Measurements from ENCODE around the gene UNC13D. TPM values are rescaled to one million over a fixed set of nuclear protein-coding genes. Genes with fewer than 3 reads are reported as not detected.
"Not testable (repeated sequence)": the region's sequence is repeated elsewhere in the genome, so short reads cannot be mapped to it uniquely, and the experiment has no call there.

Gene UNC13D
- total RNA-seq, 1 donor from 2014 or later, result 3.1 TPM

DNA sequence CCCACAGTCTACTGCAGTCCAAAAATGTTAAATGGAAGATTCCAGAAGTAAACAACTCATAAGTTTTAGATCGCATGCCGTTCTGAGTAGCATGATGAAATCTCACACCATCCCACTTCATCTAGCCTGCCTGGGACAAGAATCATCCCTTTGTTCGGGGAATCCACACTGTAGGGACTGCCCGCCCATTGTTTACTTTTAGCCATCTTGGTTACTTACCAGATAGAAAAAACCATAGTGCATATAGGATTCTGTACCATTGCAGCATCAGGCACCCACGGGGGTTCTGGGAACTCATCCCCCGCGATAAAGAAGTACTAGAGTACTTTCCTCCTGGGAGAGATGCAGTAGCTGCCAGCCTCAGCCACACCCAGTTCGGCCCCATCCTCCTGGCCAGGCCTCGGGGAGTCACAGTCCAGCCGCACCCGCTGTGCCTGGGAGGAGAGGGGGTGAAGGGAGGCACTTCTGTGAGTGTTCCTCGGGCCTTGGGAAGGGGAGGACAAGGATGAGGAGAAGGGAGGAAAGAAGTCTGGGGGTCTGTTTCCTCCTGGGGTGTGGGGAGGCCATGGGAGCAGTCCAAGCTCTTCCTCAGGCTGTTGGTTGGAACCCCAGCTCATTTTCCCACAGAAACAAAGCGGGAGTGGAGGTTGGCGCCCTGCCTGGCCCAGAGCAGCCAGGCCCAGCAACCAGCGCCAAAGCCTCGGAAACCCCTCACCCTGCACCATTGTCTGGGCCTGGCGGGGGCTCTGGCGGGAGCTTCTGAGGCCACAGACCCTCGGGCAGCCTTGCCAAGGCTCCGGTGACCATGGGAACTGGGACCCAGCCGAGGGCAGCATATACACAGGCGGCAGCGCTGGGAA lies 25.3 kb upstream of the UNC13D start:
- Mint-ChIP-seq H3K9me3 (no peaks in the 10 kb centered on the region), H3K4me3 (no peak overlapping the region), H3K36me3 (ENCODE audit: low read depth) (no peaks in the 10 kb centered on the region), H3K27me3 (ENCODE audit: low read depth) (peaks cover 5% of the 10 kb centered on the region), H3K27ac (ENCODE audit: unreplicated experiment) (peak overlapping the region; percentile 91), H3K4me1 (peaks cover 22% of the 10 kb centered on the region)
- TF ChIP-seq, protein P1, sequence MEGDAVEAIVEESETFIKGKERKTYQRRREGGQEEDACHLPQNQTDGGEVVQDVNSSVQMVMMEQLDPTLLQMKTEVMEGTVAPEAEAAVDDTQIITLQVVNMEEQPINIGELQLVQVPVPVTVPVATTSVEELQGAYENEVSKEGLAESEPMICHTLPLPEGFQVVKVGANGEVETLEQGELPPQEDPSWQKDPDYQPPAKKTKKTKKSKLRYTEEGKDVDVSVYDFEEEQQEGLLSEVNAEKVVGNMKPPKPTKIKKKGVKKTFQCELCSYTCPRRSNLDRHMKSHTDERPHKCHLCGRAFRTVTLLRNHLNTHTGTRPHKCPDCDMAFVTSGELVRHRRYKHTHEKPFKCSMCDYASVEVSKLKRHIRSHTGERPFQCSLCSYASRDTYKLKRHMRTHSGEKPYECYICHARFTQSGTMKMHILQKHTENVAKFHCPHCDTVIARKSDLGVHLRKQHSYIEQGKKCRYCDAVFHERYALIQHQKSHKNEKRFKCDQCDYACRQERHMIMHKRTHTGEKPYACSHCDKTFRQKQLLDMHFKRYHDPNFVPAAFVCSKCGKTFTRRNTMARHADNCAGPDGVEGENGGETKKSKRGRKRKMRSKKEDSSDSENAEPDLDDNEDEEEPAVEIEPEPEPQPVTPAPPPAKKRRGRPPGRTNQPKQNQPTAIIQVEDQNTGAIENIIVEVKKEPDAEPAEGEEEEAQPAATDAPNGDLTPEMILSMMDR (conservative IDR thresholded peaks at IDR 0.05), result no peak
- no peak for DNase-seq (ENCODE audit: low read depth, low spot score)

DNA sequence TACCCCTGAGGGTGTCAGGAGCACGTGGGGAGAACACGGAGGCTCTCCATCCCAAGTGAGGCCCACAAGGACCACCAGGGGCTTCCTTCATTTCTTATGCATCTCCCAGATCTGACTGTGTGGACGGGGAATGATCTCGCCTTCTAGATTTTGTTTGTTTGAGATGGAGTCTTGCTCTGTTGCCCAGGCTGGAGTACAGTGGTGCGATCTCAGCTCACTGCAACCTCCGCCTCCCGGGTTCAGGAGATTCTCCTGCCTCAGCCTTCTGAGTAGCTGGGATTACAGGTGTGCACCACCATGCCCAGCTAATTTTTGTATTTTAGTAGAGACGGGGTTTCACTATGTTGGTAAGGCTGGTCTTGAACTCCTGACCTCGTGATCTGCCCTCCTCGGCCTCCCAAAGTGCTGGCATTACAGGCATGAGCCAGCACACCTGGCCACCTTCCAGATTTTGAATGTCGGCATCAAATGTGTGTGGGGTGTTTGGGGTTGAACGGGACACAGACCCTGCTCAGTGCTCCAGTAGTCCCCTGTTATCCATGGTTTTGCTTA lies 24.6 kb upstream of the UNC13D start:
- H3K27ac Mint-ChIP-seq (ENCODE audit: unreplicated experiment); H3K9me3 Mint-ChIP-seq; H3K36me3 Mint-ChIP-seq (ENCODE audit: low read depth): not testable (repeated sequence)

DNA sequence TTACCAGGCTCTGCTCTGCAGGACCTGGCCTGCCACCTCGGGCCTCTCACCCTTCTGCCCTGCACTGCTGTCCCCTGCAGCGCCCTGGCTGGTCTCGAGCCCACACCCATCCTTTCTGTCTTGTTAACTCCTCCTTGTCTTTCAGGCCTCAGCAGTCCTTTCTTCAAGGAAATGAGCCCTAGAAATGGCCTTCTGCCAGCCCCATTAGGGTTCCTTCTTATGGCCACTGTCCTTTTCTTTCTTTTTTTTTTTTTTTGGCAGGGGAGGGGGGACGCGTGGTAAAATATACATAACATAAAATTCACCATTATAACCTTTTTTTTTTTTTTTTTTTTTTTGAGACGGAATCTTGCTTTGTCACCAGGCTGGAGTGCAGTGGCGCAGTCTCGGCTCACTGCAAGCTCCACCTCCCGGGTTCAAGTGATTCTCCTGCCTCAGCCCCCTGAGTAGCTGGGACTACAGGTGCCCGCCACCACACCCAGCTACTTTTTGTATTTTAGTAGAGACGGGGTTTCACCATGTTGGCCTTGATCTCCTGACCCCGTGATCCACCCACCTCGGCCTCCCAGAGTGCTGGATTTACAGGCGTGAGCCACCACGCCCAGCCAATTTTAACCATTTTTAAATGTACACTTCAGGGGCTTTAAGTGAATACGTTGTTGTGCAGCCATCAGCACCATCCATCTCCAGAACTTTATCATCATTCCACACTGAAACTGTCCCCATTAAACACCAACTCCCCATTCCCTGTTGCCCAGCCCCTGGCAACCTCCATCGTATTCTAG lies 21.4 kb upstream of the UNC13D start:
- not testable (repeated sequence) for H3K27me3 Mint-ChIP-seq (ENCODE audit: low read depth); H3K36me3 Mint-ChIP-seq (ENCODE audit: low read depth); H3K4me3 Mint-ChIP-seq; H3K9me3 Mint-ChIP-seq; DNase-seq (ENCODE audit: low read depth, low spot score); H3K27ac Mint-ChIP-seq (ENCODE audit: unreplicated experiment)
- H3K4me1 Mint-ChIP-seq, result peaks cover 12% of the 10 kb centered on the region

More for the DNA sequence above, 24.6 kb upstream of the UNC13D start:
- peaks cover 22% of the 10 kb centered on the region for H3K4me1 Mint-ChIP-seq
- H3K27me3 Mint-ChIP-seq (ENCODE audit: low read depth); DNase-seq (ENCODE audit: low read depth, low spot score); H3K4me3 Mint-ChIP-seq: not testable (repeated sequence)

DNA sequence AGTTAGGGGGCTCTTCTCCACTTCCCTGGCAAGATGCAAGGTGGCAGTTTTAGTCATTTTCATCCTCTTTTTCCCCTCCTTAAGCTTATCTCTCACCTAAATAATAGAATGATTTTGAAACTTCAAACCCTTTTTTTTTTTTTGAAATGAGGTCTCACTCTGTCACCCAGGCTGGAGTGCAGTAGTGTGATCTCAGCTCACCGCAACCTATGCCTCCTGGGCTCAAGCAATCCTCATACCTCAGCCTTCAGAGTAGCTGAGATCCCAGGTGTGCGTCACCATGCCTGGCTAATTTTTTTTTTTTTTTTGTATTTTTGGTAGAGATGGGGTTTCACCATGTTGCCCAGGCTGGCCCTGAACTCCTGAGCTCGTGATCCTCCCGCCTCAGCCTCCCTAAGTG lies 20.7 kb upstream of the UNC13D start:
- not testable (repeated sequence) for H3K9me3 Mint-ChIP-seq; DNase-seq (ENCODE audit: low read depth, low spot score); H3K36me3 Mint-ChIP-seq (ENCODE audit: low read depth); H3K4me3 Mint-ChIP-seq; H3K27me3 Mint-ChIP-seq (ENCODE audit: low read depth); H3K27ac Mint-ChIP-seq (ENCODE audit: unreplicated experiment)
- H3K4me1 Mint-ChIP-seq, result peaks cover 11% of the 10 kb centered on the region

DNA sequence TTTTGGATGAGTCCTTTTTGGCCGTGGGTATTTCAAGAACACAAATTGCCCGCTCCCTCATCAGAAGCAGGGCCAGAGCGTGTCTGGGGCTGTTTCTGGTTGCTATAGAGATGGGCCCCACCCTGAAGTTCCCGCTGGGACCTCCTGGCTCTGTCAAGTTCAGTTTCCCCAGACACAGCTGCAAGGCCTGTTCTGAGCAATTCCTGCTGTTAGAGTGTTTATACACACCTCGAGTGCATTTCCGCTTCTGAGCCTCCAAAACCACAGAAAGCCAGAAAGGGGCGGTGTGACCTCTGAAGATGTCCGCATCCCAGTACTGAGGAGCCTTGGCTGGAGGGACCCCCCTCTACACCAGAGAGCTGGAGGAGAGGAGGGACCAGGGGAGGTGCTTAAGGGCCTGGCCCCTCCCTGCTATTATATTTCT lies 20.3 kb upstream of the UNC13D start:
- Mint-ChIP-seq H3K4me3 (no peak overlapping the region), H3K36me3 (ENCODE audit: low read depth) (no peaks in the 10 kb centered on the region), H3K27me3 (ENCODE audit: low read depth) (no peaks in the 10 kb centered on the region), H3K9me3 (no peaks in the 10 kb centered on the region), H3K27ac (ENCODE audit: unreplicated experiment) (no peak overlapping the region), H3K4me1 (peaks cover 8% of the 10 kb centered on the region)
- TF ChIP-seq, protein P1 (conservative IDR thresholded peaks at IDR 0.05), result no peak
- DNase-seq (ENCODE audit: low read depth, low spot score), result no peak

DNA sequence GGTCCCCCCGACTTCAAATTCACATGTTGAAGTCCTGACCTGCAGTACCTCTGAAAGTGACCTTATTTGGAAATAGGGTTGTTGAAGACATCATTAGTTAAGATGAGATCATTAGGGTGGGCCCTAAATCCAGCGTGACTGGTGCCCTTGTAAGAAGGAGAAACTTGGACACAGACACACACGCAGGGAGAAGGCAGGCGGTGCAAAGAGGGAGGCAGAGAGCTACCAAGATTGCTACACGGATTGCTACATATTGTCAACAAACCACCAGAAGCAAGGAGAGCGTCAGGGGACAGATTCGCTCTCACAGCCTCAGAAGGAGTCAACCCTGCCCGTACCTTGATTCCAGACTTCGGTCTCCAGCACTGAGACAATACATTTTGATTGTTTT lies 17.7 kb upstream of the UNC13D start:
- Mint-ChIP-seq H3K4me1 (no peaks in the 10 kb centered on the region), H3K27ac (ENCODE audit: unreplicated experiment) (no peak overlapping the region), H3K9me3 (no peaks in the 10 kb centered on the region), H3K27me3 (ENCODE audit: low read depth) (no peaks in the 10 kb centered on the region), H3K4me3 (no peak overlapping the region), H3K36me3 (ENCODE audit: low read depth) (no peaks in the 10 kb centered on the region)
- TF ChIP-seq, protein P1 (conservative IDR thresholded peaks at IDR 0.05), result no peak
- no peak for DNase-seq (ENCODE audit: low read depth, low spot score)

DNA sequence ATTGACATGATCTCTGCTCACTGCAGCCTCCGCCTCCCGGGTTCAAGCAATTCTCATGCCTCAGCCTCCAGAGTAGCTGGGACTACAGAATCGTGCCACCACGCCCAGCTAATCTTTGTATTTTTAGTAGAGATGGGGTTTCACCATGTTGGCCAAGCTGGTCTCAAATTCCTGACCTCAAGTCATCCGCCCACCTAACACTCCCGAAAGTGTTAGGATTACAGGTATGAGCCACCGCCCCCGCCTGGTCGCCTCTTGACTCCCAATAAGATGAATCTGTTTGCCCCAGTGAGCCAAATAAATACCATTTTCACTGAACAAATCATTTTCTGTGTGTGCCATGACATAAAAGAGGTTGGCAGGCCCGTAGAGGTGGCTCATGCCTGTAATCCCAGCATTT lies 15.2 kb upstream of the UNC13D start:
- H3K27me3 Mint-ChIP-seq (ENCODE audit: low read depth); H3K27ac Mint-ChIP-seq (ENCODE audit: unreplicated experiment); H3K4me3 Mint-ChIP-seq; DNase-seq (ENCODE audit: low read depth, low spot score); H3K36me3 Mint-ChIP-seq (ENCODE audit: low read depth); H3K4me1 Mint-ChIP-seq; H3K9me3 Mint-ChIP-seq: not testable (repeated sequence)
